T47D (cell line): Measurements from ENCODE around the gene SLC9B2.

Source experiments
- DNase-seq, 2 experiments: peaks; one replicate each; pipeline versions ENCODE4 v3.0.0 to v3.0.0-alpha.2; 2011 to 2012; ENCODE audit warnings: low read depth in 1 of 2, low spot score in 1 of 2
- JUND ChIP-seq: IDR thresholded peaks from 2 replicates; pipeline ENCODE4 v1.6.1; 2012; ENCODE audit warnings: low read depth
- in situ Hi-C: cut with HindIII; loops from 2 replicates; pipeline ENCODE4 v1.10.0; 2016; ENCODE audit warnings: low sequenced_read_pairs, low pct_unique_long_range_greater_than_20kb

Gene SLC9B2

DNA sequence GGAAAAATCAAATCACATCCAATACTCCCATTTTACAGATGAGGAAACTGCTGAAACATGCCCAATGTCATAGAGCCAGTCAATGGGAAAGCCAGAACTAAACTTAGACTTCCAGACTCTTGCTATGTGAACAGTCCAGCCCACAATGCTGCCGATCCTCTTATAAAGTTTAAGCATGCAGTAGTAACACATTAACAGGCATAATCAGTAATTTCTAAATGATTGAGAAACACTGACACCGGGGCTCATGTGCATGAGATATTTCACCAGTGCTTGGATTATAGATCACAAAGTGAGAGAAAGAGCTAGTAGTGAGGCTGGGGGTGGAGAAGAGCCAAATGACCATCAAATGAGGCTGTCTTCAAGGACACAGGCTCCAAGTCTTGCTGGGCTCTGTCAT, 20.6 kb upstream of the SLC9B2 start:
- TF ChIP-seq JUND: no peak
- in situ Hi-C loops: no loop called here
- no peak for DNase-seq

DNA sequence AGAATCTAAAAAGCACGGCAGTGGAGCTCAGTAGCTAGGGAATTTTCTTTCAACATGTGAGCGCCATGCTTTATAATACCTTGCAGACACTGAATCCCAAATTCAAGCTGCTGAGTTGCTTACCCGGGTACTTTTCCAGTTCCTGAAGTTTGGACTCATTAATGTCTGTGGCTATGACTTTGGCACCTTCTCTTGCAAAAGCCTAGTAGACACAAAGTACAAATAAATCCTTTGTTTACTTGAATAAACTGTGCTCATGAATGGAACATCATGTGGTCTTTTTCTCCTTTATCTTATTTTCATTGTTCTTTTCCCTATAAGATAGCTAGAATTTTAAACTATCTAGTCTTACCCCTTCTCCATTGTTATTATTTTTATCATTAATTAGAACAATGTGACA, 18.5 kb upstream of the SLC9B2 start:
- no peak for DNase-seq
- in situ Hi-C loops: no loop called here

DNA sequence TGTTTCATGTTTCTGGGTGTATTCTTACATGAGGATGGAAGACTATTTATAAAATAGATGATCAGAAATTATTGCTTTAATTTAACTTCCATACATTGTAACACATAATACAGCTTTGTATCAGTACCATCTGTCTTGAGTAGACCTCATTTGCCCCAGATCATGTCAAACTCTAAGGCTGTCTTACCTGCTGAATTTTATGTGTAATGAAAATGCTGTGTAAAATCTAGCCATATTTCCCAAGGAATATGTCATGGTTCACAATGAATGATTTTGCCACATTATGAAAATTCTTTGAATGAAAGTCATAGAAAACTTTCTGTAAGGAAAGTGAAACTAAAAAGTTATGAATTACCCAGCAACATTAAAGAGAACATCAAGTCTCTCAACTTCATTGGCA, 15.7 kb upstream of the SLC9B2 start:
- DNase-seq: no peak
- in situ Hi-C loops: no loop called here
- no peak for TF ChIP-seq JUND

More for the DNA sequence above, 18.5 kb upstream of the SLC9B2 start:
- no peak for TF ChIP-seq JUND

DNA sequence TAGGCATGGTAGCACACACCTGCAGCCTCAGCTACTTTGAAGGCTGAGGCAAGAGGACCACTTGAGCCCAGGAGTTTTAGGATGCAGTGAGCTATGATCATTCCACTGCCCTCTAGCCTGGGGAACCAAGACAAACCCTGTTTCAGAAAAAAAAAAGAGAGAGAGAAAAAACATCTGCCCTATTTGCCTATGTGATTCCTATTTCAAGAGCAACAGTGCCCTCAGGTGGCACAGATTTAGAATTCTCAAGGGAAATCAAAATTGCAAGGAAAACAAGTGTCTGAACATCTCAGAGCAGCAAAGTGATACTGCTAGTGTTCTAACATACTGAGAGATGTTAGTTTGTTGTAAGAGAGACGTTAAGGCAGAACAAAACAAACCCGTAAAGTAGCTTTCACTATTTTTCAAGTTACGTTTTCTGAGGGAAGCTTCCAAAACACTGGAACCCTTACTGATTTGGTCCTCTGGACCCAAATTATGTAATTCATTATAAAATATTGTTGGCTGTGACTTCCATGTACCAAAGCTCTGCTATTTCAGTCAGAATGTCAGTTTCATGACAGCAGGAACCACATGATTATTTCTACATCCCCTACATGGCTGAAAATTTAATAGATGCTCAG, 15.2 kb upstream of the SLC9B2 start:
- peak in 1 of 2 experiments; percentile 68 for DNase-seq

DNA sequence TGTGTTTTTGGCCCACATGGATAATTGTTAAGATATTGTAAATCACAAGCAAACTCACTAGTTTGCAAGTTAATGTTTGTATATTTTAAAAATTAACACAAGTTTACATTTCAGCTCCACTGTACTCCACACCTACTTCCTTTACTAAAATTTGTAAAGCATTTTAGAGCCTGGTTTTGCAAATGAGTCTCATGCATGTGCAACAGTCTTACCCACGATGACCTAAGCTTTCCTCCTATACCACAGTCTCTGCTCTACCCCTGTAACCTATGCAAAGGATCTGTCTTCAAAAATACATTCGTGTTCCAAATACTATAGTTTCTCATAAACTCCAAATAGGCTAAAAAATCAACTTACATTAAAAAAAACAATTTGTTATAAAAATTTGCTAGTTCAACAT, 12.9 kb upstream of the SLC9B2 start:
- no peak for TF ChIP-seq JUND
- no peak for DNase-seq
- in situ Hi-C loops: no loop called here

More for the DNA sequence above, 15.2 kb upstream of the SLC9B2 start:
- no peak for TF ChIP-seq JUND
- in situ Hi-C loops: no loop called here

DNA sequence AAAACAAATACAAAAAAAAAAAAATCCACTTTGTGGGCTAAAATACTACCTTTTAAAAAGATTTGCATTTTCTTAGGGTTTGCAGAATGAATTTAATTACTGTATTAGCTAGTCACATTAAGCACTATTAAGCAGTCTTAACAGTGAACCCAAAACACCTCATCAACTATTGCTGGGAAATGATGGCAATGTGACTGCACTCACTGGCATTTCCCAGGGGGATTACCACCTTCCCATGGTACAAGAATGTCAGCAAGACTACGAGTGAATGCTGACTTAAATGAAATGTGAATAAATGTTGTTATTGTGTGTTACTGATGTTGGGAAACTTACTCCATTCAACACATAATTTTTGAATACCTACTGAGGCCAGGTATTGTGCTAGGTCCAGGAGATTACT, 10.0 kb upstream of the SLC9B2 start:
- no peak for TF ChIP-seq JUND
- no peak for DNase-seq
- in situ Hi-C loops: no loop called here

DNA sequence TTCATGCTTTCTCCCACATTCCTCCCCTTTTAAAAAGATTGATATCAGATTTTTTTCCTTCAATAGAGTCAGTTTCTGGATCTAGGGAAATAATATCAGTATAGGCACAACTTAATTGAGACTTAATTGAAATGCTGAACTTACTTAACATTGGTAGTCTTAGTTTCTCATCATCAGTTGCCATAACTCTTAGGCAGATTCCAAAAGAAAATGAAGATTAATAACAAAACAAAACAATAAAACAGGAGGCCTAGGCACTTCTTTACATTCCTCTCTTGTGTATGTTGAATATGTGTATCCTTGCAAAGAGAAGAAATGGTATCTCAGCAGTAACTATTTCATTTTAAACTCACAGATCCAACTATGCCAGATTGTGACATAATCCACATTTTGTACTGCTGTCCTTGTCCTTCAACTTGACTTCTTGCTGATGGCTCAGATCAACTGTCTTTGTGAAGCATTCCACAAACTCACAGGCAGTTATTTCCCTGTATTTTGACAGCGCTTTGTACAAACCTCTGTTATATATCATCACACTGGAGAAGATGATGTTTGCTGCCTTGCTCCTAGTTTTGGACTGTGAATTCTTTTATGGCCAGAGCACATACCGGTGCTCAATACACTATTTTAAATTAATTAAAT, 9.1 kb upstream of the SLC9B2 start:
- no peak for DNase-seq
- TF ChIP-seq JUND: no peak
- in situ Hi-C loops: no loop called here

DNA sequence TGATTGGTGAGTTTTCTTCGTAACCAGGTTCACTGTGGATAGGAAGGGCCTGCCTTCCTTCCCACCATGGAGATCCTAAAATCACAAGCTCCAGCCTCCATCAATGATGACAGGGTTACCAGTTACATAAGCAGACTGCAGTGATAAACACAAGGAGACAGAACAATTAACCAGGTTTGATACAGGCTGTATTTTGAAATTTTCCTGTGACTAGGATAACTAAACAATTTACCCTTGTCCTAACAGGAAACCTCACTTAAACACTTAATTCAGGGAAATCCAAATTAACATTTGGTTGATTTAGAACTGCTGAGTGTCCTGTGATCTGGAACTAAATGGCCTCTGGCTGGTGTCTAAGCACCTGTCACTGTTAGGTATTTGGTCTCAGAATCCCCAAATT, 3.1 kb upstream of the SLC9B2 start:
- in situ Hi-C loops: no loop called here
- no peak for TF ChIP-seq JUND
- DNase-seq: no peak

DNA sequence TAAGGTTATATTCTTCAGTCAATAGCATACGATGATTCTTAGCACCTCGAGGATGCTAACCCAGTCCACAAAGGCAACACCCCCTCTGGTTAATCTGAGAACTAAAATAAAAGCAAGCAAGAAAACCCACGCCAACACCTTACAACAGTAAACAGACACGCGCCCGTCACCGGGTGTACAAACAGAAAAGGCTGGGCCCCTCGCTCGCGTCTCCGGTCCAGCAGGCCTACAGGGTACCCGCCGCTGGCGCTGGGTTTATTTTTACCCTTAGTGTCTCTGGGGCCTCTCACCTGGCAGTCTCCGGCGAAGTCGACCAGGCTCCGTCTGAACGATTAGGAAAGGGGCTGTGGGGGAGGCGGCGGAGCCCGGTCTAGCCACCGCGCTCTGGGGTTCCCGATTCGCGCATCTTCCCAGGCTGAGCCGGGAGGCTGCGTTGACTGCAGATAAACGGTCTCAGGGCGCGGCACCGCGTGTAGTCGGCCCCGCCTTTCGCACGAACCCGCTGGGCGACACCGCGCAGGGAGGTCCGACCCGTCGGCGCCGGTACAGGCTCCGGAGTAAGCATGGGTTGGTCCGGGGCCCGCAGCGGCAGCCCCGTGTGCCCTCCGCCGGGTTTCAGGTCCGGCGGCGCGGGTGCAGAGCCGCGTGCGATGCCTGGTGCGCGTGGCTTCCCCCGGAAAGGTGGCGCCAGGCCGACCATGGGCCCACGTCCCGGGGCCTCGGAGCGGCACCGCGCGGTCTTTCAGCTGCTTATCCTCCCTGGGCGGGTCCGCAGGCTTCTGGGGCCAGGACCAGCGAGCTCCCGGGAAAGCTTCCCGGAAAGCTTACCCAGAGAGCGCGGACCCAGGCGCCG, 441 bp downstream of the SLC9B2 start:
- no peak for TF ChIP-seq JUND
- DNase-seq: peak; percentile 29 to 31
- in situ Hi-C loops: no loop called here

DNA sequence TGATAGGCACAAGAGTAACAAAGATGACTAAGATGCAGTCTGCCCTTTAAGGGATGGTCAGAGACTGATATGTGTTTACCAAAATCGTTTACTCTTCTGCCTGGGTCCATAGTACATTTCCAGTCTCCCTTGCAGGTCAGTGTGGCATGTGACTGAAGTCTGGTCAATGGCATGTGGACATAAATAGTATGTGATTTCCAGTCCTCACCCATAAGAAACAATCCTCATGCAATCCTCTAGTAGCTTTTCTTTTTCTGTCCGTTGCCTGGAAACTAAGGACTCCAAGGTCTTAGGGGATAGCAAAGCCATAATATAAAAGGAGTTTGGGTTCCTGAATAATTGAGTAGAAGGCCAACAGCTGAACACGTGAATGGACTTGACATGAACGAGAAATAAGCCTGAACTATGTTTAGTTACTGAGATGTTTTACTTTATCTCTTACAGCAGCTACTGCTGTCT, 1.1 kb downstream of the SLC9B2 start:
- TF ChIP-seq JUND: no peak
- DNase-seq: no peak
- in situ Hi-C loops: no loop called here

DNA sequence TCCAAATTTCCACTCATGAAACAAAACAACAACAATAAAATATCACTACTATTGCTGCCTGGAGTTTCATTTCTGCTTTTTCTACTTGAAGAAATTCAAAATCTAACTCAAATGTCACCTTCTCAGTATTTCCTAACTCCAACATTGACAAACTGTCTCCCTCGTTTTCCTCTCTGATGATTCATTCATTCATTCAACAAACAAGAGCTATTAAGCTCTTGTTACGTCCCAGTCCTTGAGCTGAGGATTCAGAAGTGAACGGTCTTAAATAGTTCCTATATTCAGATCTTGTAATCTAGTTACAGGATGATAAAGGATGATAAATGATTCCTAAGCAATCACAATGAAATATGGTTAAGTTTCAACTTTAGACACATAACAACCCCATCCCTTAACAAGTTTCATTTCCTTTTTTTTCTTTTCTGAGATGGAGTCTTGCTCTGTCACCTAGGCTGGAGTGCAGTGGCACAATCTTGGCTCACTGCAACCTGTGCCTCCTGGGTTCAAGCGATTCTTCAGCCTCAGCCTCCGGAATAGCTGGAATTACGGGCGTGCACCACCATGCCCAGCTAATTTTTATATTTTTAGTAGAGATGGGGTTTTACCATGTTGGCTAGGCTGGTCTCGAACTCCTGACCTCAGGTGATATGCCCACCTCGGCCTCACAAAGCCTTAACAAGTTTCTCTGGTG, 1.7 kb downstream of the SLC9B2 start:
- no peak for DNase-seq
- in situ Hi-C loops: no loop called here
- no peak for TF ChIP-seq JUND

DNA sequence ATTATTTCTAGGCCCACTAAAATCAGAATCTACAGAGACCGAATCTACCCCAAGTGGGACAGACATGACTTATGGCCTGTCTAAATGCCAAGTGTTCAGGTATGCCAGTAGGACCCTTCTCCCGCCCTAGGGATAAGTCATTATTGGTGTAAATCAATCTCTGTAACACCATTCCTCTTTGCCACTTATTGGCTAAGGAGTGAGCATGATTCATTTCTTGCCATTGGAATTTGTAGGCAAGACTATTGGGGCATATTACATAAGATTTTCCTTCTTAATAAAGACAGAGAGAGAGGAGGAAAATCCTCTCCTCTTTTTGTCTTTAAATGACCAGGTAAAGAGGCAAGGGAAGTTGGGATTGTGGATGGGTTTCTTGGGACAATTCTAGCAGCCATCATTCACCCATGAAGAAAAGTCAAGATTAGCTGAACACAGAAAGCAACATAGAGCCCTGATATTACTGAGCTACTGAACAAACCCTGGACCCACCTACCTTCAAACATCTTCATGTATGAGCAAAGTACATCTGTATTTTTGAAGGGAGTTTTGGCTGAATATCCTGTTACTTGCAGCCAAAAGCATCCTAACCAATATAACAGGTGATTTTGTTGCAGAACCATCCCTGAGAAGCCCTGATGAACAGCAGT, 2.6 kb downstream of the SLC9B2 start:
- in situ Hi-C loops: no loop called here
- TF ChIP-seq JUND: no peak
- no peak for DNase-seq
